Right lung (tissue), 10 donors: ENCODE measurements around the gene PNKP. TPM values are rescaled to one million over a fixed set of nuclear protein-coding genes. Genes with fewer than 3 reads are reported as not detected.

Source experiments
- DNase-seq, 2 donors: peaks; one replicate each; pipeline ENCODE4 v3.0.0-alpha.2; 2013
- long read RNA-seq, 8 donors: transcript quantifications; one replicate each; lab custom pipeline, GENCODE V29; 2026
- polyA plus RNA-seq, 5 donors: library from polyadenylated mRNA; unstranded; fragments of 120-200 nt; gene quantifications; one replicate each; pipeline versions ENCODE4 v1.2.1 to v1.2.3, GENCODE V29; 2013; ENCODE audit warnings: inconsistent platforms in 1 of 5, low replicate concordance in 1 of 5; ENCODE audit not compliant: insufficient read length in 5 of 5, insufficient read depth in 1 of 5

PNKP gene
- polyA plus RNA-seq, result 10 to 100 TPM; 54.1 to 76.4 (median 59.0) TPM
- long read RNA-seq, donor 1, partial matches to known transcripts, result 0 of 12 reads
- long read RNA-seq, donor 1, other reads (novel, unspliced or antisense), result 0 of 12 reads
- long read RNA-seq, donor 2, partial matches to known transcripts, result 13 of 16 reads
- long read RNA-seq, donor 2, other reads (novel, unspliced or antisense), result 0 of 16 reads
- long read RNA-seq, donor 3, partial matches to known transcripts, result 20 of 29 reads
- long read RNA-seq, donor 3, other reads (novel, unspliced or antisense), result 0 of 29 reads
- long read RNA-seq, donor 4, partial matches to known transcripts, result 0 of 2 reads
- long read RNA-seq, donor 4, other reads (novel, unspliced or antisense), result 0 of 2 reads
- long read RNA-seq, donor 5, partial matches to known transcripts, result 0 of 11 reads
- long read RNA-seq, donor 5, other reads (novel, unspliced or antisense), result 0 of 11 reads
- long read RNA-seq, donor 6, transcript PNKP-201 (17 exons, 2,041 nt), result major isoform, 7 of 8 reads
- long read RNA-seq, donor 6, partial matches to known transcripts, result 0 of 8 reads
- long read RNA-seq, donor 6, other reads (novel, unspliced or antisense), result 0 of 8 reads
- long read RNA-seq, donor 7, partial matches to known transcripts, result 10 of 17 reads
- long read RNA-seq, donor 7, other reads (novel, unspliced or antisense), result 0 of 17 reads
- long read RNA-seq, donor 8, partial matches to known transcripts, result 0 of 2 reads
- long read RNA-seq, donor 8, other reads (novel, unspliced or antisense), result 0 of 2 reads

DNA sequence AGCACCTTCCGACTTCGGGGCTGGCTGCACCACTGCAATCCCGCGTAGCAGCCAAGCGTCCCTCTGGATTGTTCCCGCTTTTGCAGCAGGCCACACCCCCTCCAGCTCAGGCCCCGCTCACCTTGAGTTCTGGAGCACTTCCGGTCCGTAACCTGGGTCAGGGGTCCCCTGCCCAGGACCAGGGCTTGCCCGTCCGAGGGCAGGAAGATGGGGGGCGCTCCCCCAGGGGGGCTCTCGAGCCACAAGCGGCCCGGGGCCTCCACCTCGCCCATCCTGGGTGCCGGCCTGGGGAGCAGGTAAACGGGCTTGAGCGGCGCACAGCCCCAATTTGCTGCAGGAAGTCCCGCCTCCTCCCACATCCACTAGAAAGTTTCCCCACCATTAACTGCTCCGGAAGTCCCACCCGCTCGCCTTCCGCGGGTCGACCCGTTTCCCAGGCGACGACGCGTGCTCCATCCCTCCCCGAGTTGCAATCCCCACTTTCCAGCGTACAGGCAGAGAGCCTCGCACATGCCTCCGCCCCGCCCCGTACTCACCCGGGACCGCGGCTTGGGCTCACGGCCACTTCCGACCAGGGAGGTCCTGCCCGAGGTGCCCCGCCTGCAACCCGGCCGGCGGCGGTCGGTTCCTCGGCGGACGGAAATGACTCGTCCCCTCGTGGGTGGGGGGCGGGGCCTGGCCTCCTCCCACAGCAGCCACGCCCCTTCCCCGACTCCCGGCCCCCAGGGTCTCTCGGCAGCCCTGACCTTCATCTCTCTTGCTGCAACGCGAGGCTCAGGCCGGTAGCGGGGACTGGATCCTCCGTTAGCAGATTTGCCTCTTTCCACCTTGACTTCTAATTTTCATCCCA, at the start of gene PNKP:
Gene PNKP (minus strand): TSS at position 644 of the 850 bp plus-strand sequence. CDS start 372 bp downstream, at position 272.
- peak; percentile 92 to 93 for DNase-seq

DNA sequence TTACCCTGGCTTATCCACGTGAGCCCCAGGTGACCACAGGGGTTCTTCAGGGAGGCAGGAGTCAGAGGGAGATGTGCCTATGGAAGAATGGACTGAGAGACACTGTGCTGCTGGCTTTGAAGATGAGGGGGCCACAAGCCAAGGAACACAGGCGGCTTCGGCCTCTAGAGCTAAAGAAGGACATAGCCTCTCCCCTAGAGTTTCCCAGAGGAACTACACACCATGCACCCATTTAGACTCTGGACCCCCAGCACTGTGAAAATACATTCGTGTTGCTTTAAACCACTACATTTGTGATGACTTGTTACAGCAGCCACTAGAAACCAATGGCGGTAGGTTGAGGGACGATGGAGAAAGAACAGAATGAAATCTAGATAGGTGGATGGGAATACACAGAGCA, 47.9 kb upstream of the PNKP start:
- DNase-seq, result no peak

DNA sequence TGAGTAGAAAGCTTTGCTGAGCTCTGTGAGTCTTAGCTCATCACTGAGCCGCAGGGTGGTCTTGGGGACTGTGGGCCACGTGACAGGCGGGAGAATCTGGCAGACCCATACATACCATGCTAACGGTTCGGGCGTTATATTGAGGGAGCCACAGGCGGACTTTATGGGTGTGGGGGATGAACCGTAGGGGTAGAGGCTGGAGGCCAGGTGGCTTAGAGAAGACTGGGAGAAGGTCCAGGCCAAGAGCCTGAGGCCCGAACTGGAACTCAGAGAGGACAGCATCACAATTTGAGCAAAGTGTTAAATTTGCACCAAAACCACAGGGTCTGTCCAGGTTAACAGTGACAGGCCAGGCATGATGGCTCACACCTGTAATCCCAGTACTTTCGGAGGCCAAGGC, 46.3 kb upstream of the PNKP start:
- no peak for DNase-seq

DNA sequence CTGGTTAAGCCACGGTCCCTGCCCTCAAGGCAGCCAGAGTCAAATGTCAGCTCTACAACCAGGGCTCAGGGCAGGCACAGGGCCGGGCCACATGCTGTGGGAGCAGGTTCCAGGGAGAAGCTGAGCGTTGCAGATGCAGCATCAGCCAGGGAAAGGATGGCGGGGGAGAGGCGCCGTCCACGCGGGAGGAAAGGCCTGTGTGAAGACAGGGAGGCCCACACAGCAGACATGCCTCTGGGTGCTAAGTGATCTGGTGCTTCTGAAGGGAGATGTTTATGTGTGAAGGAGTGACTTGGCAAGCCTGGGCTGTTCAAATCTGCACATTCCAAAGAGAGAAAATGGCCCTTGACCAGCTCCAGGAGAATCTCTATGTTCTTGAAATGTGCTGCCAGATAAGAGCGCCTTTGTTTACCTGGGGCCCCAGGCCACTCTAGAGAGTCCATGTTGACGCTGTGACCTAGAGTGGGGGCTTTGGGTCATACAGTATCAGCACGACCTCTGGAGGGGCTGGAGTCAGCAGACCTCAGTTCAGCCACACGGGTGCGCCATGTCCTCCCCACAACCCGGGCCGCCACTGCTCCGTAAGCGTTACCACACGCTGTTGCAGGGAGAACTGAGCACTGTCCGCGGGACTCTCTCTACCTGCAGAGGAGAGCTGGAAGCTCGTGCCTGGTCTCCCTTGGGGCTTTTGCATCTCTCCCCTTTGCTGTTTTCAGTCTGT, 45.7 kb upstream of the PNKP start:
- DNase-seq, result no peak

DNA sequence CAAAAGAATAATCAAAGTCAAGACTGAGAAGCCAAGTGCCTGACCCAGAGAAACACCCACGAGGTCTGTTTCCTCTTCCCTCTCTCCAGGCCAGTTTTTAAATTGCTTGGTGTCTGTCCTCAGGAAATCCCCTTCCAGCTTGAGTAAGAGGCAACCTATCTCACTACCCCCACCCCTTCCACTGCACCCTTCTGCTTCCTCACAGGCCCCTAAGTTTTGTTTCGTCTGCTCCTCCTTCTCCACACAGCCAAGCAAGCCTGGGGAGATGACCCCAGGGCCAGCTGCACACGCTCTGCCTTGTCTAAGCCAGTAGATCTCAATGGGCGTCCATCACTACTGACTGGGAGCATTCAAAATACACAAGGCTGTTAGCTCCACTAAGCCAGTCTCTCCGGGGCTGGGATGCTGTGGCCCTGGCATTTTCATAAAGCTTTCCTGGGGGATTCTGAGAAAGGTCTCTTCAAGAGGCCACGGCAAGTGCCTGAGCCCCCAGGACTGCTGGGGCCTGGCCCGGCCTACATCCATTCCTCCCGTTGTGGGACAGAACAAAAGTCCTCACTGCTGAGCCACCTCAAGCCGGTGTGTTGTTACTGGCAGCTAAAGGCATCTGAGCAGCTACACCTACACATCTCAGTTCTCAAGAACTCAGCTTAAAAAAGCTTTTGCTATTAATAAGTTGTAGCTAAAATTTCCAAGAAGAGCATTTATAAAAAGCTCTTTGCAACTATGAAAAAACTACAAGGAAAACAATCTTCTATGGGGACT, 44.2 kb upstream of the PNKP start:
- DNase-seq, result no peak

DNA sequence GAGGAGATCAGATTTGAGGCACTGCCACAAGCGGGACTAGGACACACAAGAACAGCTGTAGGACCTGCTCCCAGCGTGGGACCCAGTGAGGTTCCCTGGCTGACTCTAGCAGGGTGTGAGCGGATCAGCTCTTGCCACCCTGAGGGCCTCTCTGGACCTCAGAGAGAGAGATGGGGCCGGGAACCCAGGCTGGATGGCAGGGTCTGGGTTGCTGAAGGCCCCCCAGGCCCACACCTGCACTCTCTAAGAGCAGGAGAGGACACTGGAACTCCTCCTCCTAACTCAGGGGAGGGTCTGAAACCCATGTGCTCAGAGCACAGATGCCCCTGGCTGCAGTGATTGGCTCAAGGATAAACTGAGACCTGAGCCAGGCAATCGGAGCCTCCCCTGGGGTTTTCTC, 42.8 kb upstream of the PNKP start:
- DNase-seq, result no peak

DNA sequence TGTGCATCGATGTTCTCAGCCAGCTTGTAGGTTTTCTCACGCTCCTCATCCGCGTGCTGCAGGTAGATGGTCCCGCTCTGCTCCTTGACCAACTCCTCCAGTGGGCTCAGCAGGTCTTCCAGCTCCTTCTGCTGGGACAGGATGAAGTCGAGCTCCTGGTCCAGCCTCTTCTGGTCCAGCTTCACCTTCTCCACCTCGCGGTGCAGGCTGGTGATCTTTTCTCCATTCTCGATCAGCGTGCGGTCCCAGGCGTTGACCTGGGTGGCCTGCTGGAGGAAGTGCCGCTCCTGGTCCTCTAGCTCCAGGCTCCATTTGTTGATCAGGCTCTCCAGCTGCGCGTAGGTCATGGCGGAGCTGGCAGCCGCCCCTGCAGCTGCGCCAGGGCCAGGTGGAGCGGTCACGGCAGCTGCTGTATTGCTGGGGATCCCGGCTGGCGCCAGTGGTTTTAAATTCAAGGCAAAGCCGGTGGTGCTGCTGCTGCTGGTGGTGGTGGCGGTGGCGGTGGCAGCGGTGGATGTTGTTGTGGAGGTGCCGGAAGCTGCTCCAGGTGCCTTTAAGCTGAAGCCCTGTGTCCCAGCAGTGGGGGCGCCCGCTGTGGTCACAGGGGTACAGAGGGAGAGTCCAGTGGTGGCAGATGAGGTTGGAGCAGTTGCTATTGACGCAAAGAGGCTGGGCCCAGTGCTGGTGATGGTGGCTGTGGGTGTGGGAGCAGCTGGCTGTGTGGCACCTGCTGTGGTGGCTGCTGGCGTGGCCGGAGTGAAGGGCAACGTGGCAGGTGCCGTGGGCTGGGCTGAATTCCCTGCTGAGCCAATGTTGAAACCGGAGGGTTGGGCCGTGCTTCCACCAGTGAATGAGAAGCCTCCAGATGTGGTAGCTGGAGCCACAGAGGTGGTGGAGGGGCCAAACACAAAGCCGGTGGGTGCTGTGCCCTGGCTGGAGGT, 41.4 kb upstream of the PNKP start:
- no peak for DNase-seq

DNA sequence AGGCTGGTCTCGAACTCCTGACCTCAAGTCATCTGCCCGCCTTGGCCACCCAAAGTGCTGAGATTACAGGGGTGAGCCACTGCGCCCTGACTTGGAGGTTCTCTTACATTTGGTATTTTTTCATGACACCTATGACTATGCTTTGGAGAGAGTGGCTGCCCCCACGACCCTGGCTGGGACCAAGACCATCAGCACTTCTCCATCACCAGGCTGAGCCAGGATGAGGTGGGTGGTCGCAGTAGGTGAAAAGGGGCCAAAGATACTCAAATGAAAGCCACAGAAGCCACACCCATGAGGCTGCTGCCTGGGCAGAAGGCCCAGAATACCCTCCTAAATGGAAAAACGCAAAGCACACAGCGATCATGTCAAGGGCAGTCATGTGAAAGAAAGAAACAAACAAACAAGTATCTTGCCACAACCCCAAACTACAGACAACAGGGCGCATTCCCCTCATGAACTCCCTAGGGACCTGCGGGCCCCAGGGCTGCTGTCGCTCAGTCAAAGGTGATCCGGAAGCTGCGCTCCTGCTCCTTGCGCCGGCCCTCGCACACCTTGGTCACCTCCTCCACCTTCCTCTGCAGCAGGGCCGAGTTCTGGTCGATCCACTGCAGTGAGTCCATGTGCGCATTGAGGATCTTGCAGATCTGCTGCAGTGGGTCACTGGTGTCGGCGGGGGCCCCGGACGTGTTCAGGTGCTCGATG, 40.5 kb upstream of the PNKP start:
- DNase-seq, result no peak

DNA sequence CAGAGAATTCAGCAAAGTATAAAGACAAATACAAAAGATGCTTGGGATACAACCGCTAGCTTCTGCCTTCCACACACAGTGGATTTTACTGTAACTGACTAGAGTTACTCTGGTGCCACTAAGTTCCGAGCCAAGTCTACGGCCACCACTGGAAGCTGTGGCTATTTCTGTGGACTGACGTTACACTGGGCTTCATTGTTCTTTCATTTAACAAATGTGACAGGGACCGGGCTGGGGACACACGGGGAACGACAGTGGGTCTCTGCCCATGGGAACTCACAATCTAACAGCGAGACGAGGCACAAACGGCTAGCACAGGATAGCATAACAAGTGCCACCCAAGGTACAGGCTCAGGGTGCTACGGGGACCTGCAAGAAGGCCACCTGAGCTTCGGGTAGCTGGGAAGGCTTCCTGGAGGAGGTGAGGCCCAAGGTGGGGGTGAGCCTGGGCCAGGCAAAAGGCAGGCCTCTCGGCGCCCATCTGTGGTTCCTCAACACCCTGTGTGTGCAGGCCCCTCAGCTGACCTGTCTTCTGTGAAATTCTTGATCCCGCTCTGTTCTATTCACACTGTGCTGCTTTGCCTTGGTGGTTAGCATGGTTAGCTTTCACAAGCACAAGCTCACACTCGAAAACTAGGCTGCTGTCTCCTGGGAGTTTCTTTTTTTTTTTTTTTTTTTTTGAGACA, 39.6 kb upstream of the PNKP start:
- no peak for DNase-seq

DNA sequence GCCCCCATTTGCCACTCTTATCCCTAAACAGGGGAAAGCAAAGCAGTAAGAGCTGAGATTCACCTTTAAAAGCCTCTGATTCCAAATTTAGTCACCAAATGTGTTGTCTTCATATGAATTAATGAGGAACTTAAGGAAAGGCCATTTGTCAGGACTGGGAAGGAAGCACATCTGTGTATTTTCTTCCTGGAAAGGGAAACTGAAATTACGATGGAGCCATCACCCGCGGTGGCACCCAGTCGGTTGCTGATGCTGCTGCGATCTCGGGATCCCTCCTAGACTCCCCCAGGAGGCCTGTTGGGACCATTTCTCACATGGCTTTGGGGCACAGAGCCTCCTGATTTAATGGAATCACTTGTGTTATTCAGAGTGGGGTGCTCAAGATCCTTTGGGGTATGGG, 36.8 kb upstream of the PNKP start:
- no peak for DNase-seq

DNA sequence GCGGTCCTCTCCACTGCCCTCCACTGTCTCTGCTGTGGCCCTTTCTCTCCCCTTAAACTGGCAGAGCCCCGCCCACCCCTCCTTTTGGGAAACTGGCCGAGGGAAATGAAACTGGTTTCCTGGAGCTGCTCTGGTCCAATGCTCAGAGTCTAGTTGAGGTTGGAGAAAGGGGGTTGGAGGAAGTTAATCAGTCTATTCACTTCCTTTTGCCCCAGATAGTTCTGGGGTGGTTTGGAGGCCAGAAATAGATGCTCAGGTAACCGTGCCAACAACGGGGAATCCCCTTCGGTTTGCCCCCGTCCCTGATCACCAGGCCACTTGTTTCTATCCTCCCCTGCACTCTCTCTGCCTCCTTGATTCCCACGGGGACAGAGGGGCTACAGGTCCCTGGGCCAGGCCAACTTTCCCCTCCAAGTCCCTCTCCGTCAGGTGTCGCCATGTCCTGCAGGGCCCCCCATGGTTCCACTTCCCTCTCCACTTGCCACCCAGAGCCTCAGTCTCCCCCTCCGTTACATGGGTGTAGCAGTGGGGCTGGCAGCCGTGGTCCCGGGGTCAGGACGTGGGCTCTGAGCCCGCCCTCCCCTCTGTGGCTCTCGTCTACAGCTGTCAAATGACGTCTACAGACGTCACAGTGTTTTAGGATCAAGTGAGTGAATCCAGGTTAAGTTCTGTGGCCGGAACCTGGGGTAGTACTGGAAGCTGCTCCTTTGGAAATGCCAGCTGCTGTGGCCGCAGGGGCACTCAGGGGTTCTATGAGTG, 29.7 kb upstream of the PNKP start, which contains the start of gene IL4I1:
Gene IL4I1 (minus strand): TSS at position 25 of the 759 bp plus-strand sequence. CDS start 727 bp downstream, outside the sequence.
- no peak for DNase-seq

DNA sequence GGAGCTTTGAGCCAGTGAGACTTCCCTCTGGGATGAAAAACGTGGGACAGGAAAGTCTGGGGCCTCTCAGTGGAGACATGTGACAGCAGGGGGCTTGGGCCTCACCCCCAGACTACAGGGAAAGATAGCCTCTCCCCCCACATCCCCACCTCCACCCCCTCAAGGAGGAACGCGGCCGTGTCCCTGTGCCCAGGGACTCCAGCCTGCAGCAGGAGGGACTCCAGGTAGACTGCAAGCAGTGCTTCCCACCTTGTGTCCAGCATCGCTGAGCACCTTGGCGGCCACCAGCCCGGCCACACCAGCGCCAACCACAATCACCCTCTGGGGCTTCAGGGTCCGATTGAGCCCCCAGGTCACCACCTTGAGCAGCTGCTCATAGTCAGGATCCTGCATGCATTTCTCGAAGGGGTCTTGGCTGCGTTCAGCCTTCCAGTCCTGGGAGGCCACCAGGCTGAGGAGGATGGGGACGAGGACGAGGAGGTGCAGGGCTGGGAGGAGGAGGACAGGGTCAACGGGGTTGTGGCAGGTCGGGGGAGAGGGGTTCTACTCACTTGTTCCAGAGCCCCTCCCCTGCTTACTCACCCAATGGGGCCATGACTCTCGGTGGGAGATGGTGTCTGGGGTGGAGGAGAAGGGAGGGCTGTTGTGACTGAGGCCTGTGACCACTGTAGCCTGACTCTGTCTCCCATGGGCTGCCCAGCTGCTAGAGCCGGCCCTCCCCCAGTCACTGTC, 28.4 kb upstream of the PNKP start:
- DNase-seq, result no peak

DNA sequence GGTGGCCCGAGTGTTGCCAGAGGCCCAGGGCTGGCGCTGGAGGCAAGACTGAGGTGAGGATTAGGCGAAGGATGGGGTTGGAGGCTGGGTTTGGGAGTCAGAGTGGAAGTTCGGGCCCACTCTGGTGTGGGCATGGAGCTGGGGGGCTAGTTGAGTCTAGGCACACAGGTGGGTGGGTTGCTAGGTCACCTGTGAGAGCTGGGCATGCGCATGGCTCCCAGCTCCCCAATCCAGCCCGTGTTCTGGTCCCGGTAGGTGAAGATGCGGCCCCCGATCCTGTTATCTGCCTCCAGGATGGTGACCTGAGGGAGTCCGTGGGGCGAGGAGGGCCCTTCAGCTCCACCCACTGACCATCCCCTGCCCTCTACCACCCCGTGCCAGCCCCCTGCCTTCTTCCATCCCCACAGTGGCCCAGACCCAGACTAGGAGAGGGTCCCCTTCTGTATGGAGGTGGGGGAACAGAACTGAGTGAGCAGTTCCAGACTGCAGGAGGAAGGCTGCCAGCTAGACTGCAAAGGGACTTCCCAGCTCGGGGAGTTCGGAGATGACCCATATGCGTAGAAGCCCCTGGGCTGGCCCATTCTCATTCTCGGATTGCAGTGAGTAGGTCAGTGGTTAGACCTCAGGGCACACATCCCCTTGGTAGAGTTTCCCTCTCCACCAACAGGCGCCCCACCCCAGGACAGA, 27.6 kb upstream of the PNKP start:
- DNase-seq, result no peak

DNA sequence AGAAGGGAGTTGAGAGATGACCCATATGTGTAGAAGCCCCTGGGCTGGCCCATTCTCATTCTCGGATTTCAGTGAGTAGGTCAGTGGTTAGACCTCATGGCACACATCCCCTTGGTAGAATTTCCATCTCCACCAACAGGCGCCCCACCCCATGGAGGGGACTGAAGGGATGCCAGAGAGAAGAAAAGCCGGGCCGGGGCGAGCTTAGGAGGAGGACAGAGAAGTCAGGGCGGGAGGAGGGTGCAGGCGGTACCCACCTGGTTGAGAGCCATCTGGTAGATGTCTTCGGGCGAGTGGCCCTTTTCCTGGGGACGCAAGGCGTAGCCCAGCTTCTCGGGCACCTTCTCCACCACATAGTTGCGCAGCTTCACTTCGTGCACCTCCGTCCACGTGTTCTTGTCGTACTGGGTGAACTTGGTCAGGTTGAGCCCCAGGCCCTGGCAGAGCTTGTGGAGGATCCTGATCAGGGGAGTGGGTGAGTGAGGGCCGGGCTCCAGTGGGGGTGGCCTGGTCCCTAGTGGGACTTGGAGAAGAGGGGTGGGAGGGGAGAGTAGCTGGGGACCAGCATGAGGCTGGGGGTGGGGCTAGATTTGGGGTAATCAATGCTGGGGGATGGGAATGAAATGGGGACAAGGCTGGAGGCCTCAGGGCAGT, 26.8 kb upstream of the PNKP start:
- DNase-seq, result no peak

DNA sequence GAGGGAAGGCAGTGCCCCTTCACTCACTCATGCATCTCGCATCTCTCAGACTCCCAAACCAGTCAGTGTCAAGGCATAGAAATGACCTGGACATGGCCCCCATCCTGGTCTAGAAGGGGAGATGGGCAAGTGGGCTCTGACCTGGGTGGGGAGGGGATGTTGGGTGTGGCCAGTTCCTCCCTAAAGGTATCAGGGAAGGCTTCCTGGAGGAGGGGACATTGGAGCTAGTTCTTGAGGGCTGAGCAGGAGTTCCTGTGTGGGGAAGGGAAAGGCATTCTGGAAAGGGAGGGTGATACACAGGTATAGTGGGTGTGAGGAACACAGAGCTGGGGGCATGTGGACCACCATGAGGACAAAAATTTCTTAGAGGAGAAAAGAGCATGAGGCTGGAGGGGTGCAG, 25.3 kb upstream of the PNKP start:
- no peak for DNase-seq
